H9 (cell line): Measurements from ENCODE around the gene TNIP3. TPM values are rescaled to one million over a fixed set of nuclear protein-coding genes. Genes with fewer than 3 reads are reported as not detected.

Experiments used
- DNase-seq: peaks from one replicate; pipeline ENCODE4 v3.0.0-alpha.2; 2017
- H2AFZ ChIP-seq: one replicate; pipeline ENCODE4 v1.6.1; 2013; ENCODE audit warnings: mild to moderate bottlenecking, low read length, control low read depth, moderate library complexity
- H2AK5ac ChIP-seq: 2 replicates; pipeline ENCODE4 v1.6.1; 2013; ENCODE audit warnings: low read length, control low read depth, mixed read lengths; ENCODE audit not compliant: insufficient read length
- H2BK120ac ChIP-seq: one replicate; pipeline ENCODE4 v1.6.1; 2013; ENCODE audit warnings: low read depth, mild to moderate bottlenecking, low read length, control low read depth, inconsistent platforms; ENCODE audit not compliant: poor library complexity, severe bottlenecking
- H2BK12ac ChIP-seq: 2 replicates; pipeline ENCODE4 v1.6.1; 2013; ENCODE audit warnings: low read length, control low read depth, mixed read lengths, low read depth; ENCODE audit not compliant: insufficient read length
- H2BK15ac ChIP-seq: 2 replicates; pipeline ENCODE4 v1.6.1; 2013; ENCODE audit warnings: low read depth, low read length, control low read depth
- H2BK20ac ChIP-seq: one replicate; pipeline ENCODE4 v1.6.1; 2013; ENCODE audit warnings: low read depth, mild to moderate bottlenecking, low read length, control low read depth, inconsistent platforms; ENCODE audit not compliant: poor library complexity, severe bottlenecking
- H2BK5ac ChIP-seq: 2 replicates; pipeline ENCODE4 v1.6.1; 2013; ENCODE audit warnings: low read length, control low read depth, mixed read lengths; ENCODE audit not compliant: insufficient read length
- H3K14ac ChIP-seq: 2 replicates; pipeline ENCODE4 v1.6.1; 2013; ENCODE audit warnings: low read length, control low read depth; ENCODE audit not compliant: insufficient read depth
- H3K18ac ChIP-seq: 2 replicates; pipeline ENCODE4 v1.6.1; 2013; ENCODE audit warnings: low read depth, mild to moderate bottlenecking, mixed read lengths, low read length, control low read depth; ENCODE audit not compliant: insufficient read length
- H3K23ac ChIP-seq: 2 replicates; pipeline ENCODE4 v1.6.1; 2013; ENCODE audit warnings: low read length, control low read depth, mixed read lengths, low read depth; ENCODE audit not compliant: insufficient read length
- H3K23me2 ChIP-seq: 2 replicates; pipeline ENCODE4 v1.6.1; 2013; ENCODE audit warnings: low read depth, mild to moderate bottlenecking, mixed read lengths, low read length, control low read depth; ENCODE audit not compliant: insufficient read length, poor library complexity, severe bottlenecking
- H3K27ac ChIP-seq: 2 replicates; pipeline ENCODE4 v1.5.1; 2013; ENCODE audit warnings: low read length, control low read depth, mixed read lengths, low read depth; ENCODE audit not compliant: insufficient read length
- H3K27me3 ChIP-seq: 2 replicates; pipeline ENCODE4 v1.6.1; 2013; ENCODE audit warnings: low read length, control low read depth, inconsistent platforms; ENCODE audit not compliant: insufficient read depth
- H3K4ac ChIP-seq: 2 replicates; pipeline ENCODE4 v1.6.1; 2013; ENCODE audit warnings: low read depth, mild to moderate bottlenecking, control low read depth, inconsistent platforms, low read length, moderate library complexity
- H3K4me1 ChIP-seq: 2 replicates; pipeline ENCODE4 v1.6.1; 2013; ENCODE audit warnings: low read length, control low read depth, inconsistent platforms; ENCODE audit not compliant: insufficient read depth
- H3K4me2 ChIP-seq: 2 replicates; pipeline ENCODE4 v1.6.1; 2013; ENCODE audit warnings: low read length, control low read depth, mixed read lengths; ENCODE audit not compliant: insufficient read length, insufficient read depth
- H3K56ac ChIP-seq: 2 replicates; pipeline ENCODE4 v1.6.1; 2013; ENCODE audit warnings: low read depth, mild to moderate bottlenecking, mixed read lengths, low read length, control low read depth; ENCODE audit not compliant: insufficient read length
- H3K79me1 ChIP-seq: 2 replicates; pipeline ENCODE4 v1.6.1; 2013; ENCODE audit warnings: low read depth, mild to moderate bottlenecking, moderate library complexity, low read length, control low read depth, inconsistent platforms; ENCODE audit not compliant: insufficient read depth, poor library complexity, severe bottlenecking
- H3K79me2 ChIP-seq: 2 replicates; pipeline ENCODE4 v1.6.1; 2013; ENCODE audit warnings: low read length, control low read depth, inconsistent platforms; ENCODE audit not compliant: insufficient read depth
- H3K9ac ChIP-seq: 2 replicates; pipeline ENCODE4 v1.6.1; 2013; ENCODE audit warnings: low read length, control low read depth, mixed read lengths; ENCODE audit not compliant: insufficient read length; ENCODE audit errors: extremely low read depth
- H3K9me3 ChIP-seq: one replicate; pipeline ENCODE4 v1.6.1; 2013; ENCODE audit warnings: low read depth, low read length, inconsistent platforms; ENCODE audit not compliant: control insufficient read depth
- H3T11ph ChIP-seq: one replicate; pipeline ENCODE4 v1.6.1; 2013; ENCODE audit warnings: mild to moderate bottlenecking, low read length, control low read depth, inconsistent platforms
- H4K20me1 ChIP-seq: one replicate; pipeline ENCODE4 v1.6.1; 2013; ENCODE audit not compliant: control insufficient read depth, insufficient read length, insufficient read depth
- H4K5ac ChIP-seq: 2 replicates; pipeline ENCODE4 v1.6.1; 2013; ENCODE audit warnings: low read depth, mild to moderate bottlenecking, mixed read lengths, low read length, control low read depth; ENCODE audit not compliant: insufficient read length
- H4K8ac ChIP-seq: replicated peaks from 2 replicates; pipeline ENCODE4 v1.6.1; 2013; ENCODE audit warnings: low read length, control low read depth, mixed read lengths, low read depth; ENCODE audit not compliant: insufficient read length
- H4K91ac ChIP-seq: 2 replicates; pipeline ENCODE4 v1.6.1; 2013; ENCODE audit warnings: low read depth, mild to moderate bottlenecking, moderate library complexity, mixed read lengths, low read length, control low read depth; ENCODE audit not compliant: insufficient read length
- H3K27ac Mint-ChIP-seq, 3 experiments: 2 replicates in 2 of 3; 3 replicates in 1 of 3; pipeline ENCODE4 v1.8.0; 2020 to 2021; ENCODE audit warnings: mixed read lengths in 3 of 3, mild to moderate bottlenecking in 1 of 3, moderate library complexity in 1 of 3
- H3K27me3 Mint-ChIP-seq: 2 replicates; pipeline ENCODE4 v1.8.0; 2021; ENCODE audit warnings: low read depth, mild to moderate bottlenecking, moderate library complexity, mixed read lengths
- H3K36me3 Mint-ChIP-seq, 3 experiments: 2 replicates in 2 of 3; 3 replicates in 1 of 3; pipeline ENCODE4 v1.8.0; 2020 to 2021; ENCODE audit warnings: low read depth in 3 of 3, mixed read lengths in 3 of 3; ENCODE audit not compliant: insufficient read depth in 1 of 3
- H3K4me1 Mint-ChIP-seq, 2 experiments: 2 replicates each; pipeline ENCODE4 v1.8.0; 2020; ENCODE audit warnings: mixed read lengths in 2 of 2
- H3K4me3 Mint-ChIP-seq, 2 experiments: 2 replicates in 1 of 2; 3 replicates in 1 of 2; pipeline ENCODE4 v1.8.0; 2020 to 2021; ENCODE audit warnings: mild to moderate bottlenecking in 2 of 2, mixed read lengths in 2 of 2, moderate library complexity in 1 of 2
- H3K9me3 Mint-ChIP-seq, 2 experiments: 2 replicates in 1 of 2; 3 replicates in 1 of 2; pipeline ENCODE4 v1.8.0; 2020; ENCODE audit warnings: mild to moderate bottlenecking in 2 of 2, mixed read lengths in 2 of 2, moderate library complexity in 1 of 2
- WGBS: extraction: QIAGEN DNeasy Blood & Tissue Kit; methylation state at CpG from one replicate; pipeline ENCODE4 v1.1.7; 2013; ENCODE audit warnings: missing lambda C conversion rate, low lambda C conversion rate, mixed read lengths; ENCODE audit not compliant: insufficient read length; ENCODE audit errors: extremely low coverage; 5-methylcytosine and 5-hydroxymethylcytosine counted together
- total RNA-seq: library from RNA; stranded (reverse); gene quantifications from 2 replicates; pipeline ENCODE4 v1.2.1, GENCODE V29; 2021
- TF ChIP-seq, protein P1 (sequence below): fragments of 200-600 bp; sonication (generic); conservative IDR thresholded peaks from 3 replicates; pipeline ENCODE4 v1.8.0; 2021; ENCODE audit warnings: antibody characterized with exemption, mild to moderate bottlenecking

Gene TNIP3
- total RNA-seq, 1 experiment from 2014 or later, result not detected

DNA sequence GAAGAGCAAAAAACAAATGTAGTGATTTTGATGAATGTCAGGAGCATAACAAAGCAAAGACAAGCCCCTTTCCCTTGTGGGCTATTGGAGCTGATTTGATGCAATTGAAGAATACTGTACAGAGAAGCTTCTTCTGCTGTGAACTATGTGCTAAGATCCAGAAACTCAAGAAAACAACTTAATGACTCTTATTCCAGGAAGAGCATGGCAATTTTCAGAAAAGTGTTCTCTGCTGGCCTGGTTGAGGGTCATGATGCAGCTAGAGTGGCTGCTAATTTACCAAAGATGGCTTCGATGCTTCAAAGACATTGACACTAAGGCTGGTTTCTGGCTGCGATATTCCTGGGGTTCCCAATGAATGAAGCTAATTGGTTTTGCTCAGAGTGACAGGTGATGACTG is 45.8 kb downstream of the TNIP3 start:
- no peaks in the 10 kb centered on the region for H3K4me1 Mint-ChIP-seq
- Histone ChIP-seq H2BK20ac (no peak overlapping the region), H4K5ac (no peak overlapping the region), H4K91ac (no peak overlapping the region), H2BK12ac (no peak overlapping the region), H4K8ac (peak overlapping the region; percentile 95), H3K27ac (no peak overlapping the region), H3K56ac (no peak overlapping the region), H3K9me3 (no peaks in the 10 kb centered on the region), H3K27me3 (no peaks in the 10 kb centered on the region; the same call in 1 of the 2 replicates), H3K79me2 (no peaks in the 10 kb centered on the region), H3K18ac (no peak overlapping the region), H3K14ac (no peak overlapping the region), H4K20me1 (no peaks in the 10 kb centered on the region), H3K9ac (no peak overlapping the region), H3K23ac (no peak overlapping the region), H2AK5ac (no peak overlapping the region), H2BK15ac (no peak overlapping the region), H2BK5ac (no peak overlapping the region), H3K4me1 (no peaks in the 10 kb centered on the region), H3K79me1 (no peaks in the 10 kb centered on the region), H3K23me2 (peaks cover 3% of the 10 kb centered on the region), H3T11ph (no peak overlapping the region), H2BK120ac (no peak overlapping the region), H3K4ac (no peak overlapping the region), H2AFZ (no peak overlapping the region), H3K4me2 (no peak overlapping the region)
- TF ChIP-seq, protein P1, sequence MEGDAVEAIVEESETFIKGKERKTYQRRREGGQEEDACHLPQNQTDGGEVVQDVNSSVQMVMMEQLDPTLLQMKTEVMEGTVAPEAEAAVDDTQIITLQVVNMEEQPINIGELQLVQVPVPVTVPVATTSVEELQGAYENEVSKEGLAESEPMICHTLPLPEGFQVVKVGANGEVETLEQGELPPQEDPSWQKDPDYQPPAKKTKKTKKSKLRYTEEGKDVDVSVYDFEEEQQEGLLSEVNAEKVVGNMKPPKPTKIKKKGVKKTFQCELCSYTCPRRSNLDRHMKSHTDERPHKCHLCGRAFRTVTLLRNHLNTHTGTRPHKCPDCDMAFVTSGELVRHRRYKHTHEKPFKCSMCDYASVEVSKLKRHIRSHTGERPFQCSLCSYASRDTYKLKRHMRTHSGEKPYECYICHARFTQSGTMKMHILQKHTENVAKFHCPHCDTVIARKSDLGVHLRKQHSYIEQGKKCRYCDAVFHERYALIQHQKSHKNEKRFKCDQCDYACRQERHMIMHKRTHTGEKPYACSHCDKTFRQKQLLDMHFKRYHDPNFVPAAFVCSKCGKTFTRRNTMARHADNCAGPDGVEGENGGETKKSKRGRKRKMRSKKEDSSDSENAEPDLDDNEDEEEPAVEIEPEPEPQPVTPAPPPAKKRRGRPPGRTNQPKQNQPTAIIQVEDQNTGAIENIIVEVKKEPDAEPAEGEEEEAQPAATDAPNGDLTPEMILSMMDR, result no peak
- no peaks in the 10 kb centered on the region for H3K9me3 Mint-ChIP-seq
- H3K4me3 Mint-ChIP-seq, result no peak overlapping the region
- WGBS, result no CpG with 5 or more reads among the region's 2 CpGs
- no peak overlapping the region for H3K27ac Mint-ChIP-seq
- no peaks in the 10 kb centered on the region; a peak in 1 of 7 replicates for H3K36me3 Mint-ChIP-seq
- peaks cover 2% of the 10 kb centered on the region; the same call in 1 of the 2 replicates for H3K27me3 Mint-ChIP-seq
- DNase-seq, result no peak
